NCI-H2107 treated with DMSO at 0.1 percent for 48 hours (cell line): Measurements from ENCODE around the gene PCDH11X.
"Not testable (repeated sequence)": the region's sequence is repeated elsewhere in the genome, so short reads cannot be mapped to it uniquely, and the experiment has no call there.

Experiments
- DNase-seq: peaks from one replicate; lab custom pipeline; 2025; ENCODE audit not compliant: unreplicated experiment; lab: John Stamatoyannopoulos, UW

The PCDH11X gene, protein sequence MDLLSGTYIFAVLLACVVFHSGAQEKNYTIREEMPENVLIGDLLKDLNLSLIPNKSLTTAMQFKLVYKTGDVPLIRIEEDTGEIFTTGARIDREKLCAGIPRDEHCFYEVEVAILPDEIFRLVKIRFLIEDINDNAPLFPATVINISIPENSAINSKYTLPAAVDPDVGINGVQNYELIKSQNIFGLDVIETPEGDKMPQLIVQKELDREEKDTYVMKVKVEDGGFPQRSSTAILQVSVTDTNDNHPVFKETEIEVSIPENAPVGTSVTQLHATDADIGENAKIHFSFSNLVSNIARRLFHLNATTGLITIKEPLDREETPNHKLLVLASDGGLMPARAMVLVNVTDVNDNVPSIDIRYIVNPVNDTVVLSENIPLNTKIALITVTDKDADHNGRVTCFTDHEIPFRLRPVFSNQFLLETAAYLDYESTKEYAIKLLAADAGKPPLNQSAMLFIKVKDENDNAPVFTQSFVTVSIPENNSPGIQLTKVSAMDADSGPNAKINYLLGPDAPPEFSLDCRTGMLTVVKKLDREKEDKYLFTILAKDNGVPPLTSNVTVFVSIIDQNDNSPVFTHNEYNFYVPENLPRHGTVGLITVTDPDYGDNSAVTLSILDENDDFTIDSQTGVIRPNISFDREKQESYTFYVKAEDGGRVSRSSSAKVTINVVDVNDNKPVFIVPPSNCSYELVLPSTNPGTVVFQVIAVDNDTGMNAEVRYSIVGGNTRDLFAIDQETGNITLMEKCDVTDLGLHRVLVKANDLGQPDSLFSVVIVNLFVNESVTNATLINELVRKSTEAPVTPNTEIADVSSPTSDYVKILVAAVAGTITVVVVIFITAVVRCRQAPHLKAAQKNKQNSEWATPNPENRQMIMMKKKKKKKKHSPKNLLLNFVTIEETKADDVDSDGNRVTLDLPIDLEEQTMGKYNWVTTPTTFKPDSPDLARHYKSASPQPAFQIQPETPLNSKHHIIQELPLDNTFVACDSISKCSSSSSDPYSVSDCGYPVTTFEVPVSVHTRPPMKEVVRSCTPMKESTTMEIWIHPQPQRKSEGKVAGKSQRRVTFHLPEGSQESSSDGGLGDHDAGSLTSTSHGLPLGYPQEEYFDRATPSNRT (N-terminal part only)

DNA sequence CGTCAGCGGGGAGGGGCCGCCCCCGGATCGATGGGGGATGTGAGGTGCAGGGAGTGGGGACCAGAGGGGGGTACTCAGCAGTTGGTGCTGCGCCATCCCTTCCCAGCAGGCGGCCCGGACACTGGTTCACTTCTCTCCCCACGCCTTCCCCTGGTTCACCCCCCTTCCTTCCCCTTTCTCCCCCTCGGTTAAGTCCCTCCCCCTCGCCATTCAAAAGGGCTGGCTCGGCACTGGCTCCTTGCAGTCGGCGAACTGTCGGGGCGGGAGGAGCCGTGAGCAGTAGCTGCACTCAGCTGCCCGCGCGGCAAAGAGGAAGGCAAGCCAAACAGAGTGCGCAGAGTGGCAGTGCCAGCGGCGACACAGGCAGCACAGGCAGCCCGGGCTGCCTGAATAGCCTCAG is at the start of gene PCDH11X:
PCDH11X (plus strand) TSS at position 241 of the 400 bp plus-strand sequence. CDS start 56,130 bp downstream, outside the sequence.
- DNase-seq, result not testable (repeated sequence)

DNA sequence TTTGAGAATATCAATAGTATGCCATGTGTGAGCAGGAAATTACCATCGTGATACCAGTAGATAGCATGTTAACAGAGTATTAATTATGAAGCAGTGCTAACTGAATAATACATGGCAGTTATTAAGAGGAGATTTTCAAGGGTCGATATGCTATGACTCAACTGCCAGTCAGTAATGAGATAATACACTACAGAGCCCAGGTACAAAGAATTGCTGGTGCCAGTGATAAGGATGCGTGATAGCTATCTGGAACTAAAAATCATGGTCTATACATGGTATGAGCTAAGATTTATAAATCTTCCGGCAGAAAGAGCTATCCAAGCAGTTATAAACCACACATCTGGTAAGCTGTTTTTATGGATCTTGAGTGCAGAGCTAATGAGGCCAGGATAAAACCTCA is 31.7 kb upstream of the PCDH11X start:
- DNase-seq, result not testable (repeated sequence)

DNA sequence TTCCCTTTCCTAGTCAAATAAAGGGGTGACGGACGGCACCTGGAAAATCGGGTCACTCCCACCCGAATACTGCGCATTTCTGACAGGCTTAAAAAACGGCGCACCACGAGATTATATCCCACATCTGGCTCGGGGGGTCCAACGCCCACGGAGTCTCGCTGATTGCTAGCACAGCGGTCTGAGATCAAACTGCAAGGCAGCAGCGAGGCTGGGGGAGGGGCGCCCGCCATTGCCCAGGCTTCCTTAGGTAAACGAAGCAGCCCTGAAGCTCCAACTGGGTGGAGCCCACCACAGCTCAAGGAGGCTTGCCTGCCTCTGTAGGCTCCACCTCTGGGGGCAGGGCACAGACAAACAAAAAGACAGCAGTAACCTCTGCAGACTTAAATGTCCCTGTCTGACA is 26.2 kb upstream of the PCDH11X start:
- not testable (repeated sequence) for DNase-seq

DNA sequence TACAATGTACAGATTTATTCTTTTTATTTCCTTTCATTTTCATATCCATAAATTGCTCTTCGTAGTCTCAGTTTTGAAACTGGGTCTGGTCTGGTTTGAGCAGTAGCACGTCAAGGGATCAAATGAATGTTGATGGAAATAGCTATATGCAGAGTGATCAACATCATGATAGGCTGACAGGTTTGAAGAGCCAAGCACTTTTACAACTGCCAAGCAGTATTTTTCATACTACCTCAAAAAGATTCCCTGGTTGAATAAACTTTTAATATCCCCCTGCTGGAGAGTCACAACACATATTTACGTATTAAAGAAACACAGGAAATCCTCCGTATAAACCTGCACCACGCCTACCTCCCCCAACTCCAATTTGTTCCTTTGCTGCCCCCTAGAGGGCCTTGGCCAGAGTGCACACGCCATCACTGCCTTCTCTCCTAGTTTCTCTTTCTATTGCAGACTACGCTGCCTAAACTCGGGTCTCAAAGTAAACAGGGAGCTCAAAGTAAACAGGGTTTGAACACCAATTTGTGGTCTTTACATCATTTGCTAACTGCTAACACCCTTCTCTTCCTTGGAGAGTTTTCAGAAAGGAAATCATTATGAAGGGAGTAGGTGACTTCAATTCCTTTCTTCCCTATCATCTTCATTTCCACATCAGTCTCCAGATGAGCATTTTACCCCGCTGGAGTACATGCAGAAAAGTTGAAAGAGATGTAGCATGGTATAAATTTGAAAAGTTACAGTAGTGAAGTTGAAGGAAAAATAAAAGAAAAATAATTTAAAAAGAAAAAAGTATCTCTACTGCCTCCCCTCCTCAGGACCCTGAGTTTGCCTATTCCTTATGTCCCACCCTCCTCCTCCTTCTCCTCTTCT is 8.3 kb upstream of the PCDH11X start:
- DNase-seq, result not testable (repeated sequence)

DNA sequence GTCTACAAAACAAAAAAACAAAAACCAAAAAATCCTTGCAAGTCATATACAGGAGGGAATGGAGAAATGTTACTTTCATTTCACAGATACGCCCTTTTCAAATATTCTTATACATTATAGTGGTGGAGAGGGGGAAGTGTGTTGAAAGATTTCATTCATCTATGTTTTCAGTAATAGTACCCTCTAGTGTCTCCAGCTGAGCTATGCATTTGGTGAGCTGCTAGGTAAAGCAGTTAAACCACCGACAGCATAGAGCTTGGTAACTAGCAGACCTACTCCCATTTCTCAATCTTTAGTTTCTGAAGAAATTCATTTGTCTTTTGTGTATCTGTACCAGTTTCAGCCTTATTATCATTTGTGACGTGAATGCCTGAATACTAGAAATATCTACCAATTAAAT is 5.2 kb upstream of the PCDH11X start:
- not testable (repeated sequence) for DNase-seq

DNA sequence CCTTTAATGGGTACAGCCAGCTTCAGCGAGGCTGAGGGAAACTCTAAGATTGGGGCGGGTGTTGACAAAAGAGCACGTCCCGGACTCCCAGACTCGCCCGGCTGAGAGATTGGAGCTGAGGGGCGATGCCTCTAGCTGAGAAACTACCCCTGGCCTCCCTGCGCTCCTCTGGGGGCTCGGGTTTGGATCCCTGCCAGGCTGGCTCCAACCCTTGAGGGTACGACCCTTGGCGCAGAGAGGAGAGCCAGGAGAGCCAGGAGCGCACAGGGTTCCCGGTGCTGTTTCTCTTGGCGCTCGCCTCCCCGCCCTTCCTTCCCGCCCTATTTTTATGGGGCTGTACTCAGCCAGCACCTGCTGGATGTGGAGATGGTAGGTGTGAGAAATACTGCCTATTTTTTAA is 833 bp downstream of the PCDH11X start:
- DNase-seq, result not testable (repeated sequence)

DNA sequence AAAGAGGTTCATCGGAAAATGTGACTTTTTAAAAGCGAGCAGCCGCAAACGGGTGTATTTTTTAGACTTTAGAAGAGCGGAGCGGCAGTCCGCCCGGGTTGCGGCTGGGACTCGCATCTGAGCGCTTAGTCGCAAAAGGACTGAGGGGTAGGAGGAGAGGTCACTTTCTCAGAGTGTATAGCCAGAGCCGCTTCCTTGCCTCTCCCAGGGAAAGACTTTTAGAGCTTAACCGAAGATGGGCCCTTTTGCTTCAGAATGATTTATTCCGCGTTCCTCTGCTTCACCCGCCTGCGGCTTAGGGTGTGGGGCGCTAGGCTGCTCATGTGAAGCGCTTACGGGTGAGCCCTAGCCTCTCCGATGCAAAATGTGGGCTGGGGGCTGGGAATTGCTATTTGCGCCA is 1.5 kb downstream of the PCDH11X start:
- DNase-seq, result not testable (repeated sequence)

DNA sequence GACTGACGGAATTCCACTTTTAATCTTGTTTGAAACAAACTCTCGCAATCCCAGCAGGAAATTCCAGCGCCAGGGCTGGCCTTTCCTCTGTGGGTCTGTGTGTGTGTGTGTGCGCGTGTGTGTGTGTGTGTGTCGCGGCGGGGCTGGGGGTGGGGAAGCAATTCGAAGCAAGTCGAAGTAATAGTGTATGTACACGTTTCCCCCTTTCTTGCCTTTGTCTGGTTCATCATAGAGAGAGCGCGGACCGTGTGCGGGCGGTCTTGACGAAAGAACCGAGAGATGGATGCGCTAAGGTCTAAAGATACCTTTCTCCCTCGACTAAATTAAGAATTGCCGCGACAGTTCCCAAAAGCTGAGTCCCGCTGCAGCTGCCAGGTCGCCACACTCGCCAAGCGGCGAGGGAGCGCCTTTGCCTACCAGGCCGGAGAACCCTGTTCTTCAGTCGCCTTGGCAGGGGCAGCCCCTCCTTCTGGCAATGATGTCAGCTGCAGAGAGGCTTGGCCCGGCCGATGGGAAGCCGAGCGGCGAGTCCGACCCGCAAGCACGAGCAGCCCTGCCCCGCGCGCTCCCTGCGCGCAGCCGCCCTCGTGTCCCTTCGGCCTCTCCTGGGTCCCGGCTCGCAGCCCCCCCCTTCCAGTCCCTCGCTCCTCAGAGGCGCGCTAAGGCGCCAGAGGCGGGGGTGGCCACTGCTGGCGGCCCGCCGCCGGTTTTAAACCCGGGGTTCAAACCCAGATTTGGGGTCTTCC is 2.6 kb downstream of the PCDH11X start:
- DNase-seq, result not testable (repeated sequence)

DNA sequence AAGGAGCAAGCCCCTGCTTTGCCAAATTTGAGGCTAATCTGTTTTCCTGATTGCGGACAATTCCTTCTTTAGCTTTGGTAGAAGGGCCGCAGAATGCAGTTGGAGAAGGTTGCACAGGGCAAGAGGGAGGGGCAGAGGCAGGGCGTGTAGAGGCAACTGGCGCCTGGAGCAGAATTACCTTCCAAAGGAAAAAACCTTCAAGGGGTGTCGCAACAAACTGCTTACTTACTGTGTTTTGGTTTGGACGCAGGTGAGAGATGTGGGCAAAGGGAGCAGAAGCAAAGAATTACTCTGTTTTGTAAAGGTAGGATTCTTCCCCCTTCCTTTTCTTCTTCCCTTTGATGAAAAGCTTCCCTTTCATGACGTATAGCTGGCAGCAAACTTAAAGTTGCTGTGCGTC is 3.6 kb downstream of the PCDH11X start:
- not testable (repeated sequence) for DNase-seq

DNA sequence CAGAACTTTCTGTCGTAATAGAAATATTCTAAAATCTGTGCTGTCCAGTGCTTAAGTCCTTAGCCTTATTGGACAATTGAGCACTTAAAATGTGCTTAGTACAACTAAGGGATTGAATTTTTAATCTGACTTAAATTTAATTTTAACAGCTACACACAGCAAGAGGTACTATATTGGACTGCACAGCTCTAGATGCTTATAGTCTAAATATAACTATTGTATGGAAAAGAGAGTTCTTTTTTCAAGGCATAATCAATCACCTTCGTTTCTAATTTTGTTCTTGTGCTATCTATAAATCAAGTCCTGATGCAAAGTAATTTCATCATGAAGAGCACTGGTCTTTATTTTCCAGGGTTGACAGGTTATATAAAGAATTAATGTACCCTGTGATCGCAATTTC is 38.4 kb downstream of the PCDH11X start:
- DNase-seq, result not testable (repeated sequence)

DNA sequence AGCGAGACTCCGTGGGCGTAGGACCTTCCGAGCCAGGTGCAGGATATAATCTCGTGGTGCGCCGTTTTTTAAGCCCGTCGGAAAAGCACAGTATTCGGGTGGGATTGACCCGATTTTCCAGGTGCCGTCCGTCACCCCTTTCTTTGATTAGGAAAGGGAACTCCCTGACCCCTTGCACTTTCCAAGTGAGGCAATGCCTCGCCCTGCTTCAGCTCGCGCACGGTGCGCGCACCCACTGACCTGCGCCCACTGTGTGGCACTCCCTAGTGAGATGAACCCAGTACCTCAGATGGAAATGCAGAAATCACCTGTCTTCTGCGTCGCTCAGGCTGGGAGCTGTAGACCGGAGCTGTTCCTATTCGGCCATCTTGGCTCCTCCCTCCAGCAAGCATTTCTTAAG is 46.1 kb downstream of the PCDH11X start:
- DNase-seq, result not testable (repeated sequence)
